GM18502 (cell line): Measurements from ENCODE around the gene HSPA5.
"Not testable (repeated sequence)": the region's sequence is repeated elsewhere in the genome, so short reads cannot be mapped to it uniquely, and the experiment has no call there.

ENCODE experiments used
- ATAC-seq: cut with Tn5 transposase; IDR thresholded peaks from one replicate; pipeline ENCODE4 v1.9.1; 2021; ENCODE audit warnings: mild to moderate bottlenecking; ENCODE audit not compliant: unreplicated experiment, poor library complexity

The HSPA5 gene

DNA sequence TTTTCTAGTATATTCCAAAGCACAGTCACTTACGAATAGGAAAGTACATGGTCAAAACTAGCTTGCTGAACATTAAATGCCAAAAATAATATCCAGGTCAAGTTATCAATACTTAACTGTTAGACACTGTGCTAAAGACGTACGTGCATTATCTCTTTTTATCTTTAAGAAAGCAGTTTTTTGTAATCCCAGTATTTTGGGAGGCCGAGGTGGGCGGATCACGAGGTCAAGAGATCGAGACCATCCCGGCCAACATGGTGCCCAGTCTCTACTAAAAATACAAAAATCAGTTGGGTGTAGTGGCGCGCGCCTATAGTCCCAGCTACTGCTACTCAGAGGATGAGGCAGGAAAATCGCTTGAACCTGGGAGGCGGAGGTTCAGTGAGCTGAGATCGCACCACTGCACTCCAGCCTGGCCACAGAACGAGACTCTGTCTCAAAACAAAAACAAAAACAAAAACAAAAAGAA, 2.7 kb upstream of the HSPA5 start:
- no peak for ATAC-seq

DNA sequence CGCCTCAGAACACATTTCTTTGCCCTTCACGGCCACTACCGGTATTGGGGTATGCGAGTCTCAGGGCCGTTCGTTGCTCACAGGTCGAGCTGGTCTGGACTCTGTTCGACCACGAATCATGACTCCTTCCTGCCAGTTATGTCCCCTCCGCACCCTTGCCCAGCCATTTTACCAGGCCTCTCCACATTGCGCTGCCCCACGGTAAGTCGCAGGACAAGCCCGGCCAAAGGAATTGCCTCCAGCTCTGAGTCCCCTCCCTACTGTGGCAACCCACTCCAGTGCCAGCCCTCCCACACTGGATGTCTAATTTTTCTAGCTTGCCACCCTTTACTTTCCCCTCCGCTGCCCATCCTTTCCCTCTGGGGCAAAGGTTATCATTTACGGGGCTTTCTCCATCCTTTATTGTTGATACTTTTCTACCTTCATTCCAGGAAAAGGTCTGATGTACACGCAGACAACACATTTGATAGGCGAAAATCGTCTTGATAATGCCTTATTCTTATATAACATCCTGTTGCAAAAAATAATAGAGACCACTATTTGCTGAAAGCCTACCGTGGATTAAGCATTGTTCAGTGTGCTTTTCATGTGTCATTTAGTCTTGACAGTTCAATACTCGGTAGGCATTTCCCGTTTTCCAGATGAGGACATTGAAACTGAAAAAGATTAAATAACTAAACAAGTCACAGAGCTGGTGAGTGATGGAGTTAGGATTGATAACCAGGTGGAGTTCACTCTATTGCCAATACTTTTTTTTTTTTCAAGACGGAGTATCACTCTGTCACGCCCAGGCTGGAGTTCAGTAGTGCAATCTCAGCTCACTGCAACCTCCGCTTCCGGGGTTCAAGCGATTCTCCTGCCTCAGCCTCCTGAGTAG, 958 bp upstream of the HSPA5 start:
- ATAC-seq, result peak; percentile 13

DNA sequence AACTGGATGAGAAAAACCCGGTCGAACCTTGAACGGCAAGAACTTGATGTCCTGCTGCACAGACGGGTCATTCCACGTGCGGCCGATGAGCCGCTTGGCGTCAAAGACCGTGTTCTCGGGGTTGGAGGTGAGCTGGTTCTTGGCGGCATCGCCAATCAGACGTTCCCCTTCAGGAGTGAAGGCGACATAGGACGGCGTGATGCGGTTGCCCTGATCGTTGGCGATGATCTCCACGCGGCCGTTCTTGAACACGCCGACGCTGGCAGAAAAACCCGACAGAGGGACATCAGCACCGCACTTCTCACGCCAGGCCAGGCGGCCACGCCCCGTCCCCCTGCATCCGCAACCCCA, 519 bp downstream of the HSPA5 start:
- ATAC-seq, result peak; percentile 0

- ATAC-seq, result no peak
These were observed 1.2 kb downstream of the HSPA5 start for GRCh38 chr9:125239631-125240597.

DNA sequence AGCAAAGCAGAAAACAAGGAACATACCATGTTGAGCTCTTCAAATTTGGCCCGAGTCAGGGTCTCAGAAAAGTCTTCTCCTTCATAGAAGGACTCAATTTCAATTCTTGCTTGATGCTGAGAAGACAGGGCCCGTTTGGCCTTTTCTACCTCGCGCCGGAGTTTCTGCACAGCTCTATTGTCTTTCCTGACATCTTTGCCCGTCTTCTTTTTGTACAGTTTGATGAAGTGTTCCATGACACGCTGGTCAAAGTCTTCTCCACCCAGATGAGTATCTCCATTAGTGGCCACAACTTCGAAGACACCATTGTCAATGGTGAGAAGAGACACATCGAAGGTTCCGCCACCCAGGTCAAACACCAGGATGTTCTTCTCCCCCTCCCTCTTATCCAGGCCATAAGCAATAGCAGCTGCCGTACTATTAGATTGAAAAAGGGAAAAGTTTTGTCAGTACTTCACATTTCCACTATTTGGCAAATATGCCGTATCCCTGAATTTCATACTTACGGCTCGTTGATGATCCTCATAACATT, 2.2 kb downstream of the HSPA5 start:
- no peak for ATAC-seq

GRCh38 chr9:125238127-125238914, 2.8 kb downstream of the HSPA5 start:
- no peak for ATAC-seq

DNA sequence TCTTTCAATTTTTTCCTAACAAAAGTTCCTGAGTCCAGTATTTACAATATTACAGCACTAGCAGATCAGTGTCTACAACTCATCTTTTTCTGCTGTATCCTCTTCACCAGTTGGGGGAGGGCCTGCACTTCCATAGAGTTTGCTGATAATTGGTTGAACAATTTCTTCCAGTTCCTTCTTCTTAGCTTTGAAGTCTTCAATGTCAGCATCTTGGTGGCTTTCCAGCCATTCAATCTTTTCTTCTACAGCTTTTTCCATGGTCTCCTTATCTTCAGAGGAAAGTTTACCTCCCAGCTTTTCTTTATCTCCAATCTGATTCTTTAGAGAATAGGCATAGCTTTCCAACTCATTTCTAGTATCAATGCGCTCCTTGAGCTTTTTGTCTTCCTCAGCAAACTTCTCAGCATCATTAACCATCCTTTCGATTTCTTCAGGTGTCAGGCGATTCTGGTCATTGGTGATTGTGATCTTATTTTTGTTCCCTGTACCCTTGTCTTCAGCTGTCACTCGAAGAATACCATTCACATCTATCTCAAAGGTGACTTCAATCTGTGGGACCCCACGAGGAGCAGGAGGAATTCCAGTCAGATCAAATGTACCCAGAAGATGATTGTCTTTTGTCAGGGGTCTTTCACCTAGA, 4.5 kb downstream of the HSPA5 start:
- ATAC-seq, result not testable (repeated sequence)

GRCh38 chr9:125235804-125236519, 5.2 kb downstream of the HSPA5 start:
- no peak for ATAC-seq

- not testable (repeated sequence) for ATAC-seq
These were observed 7.0 kb downstream of the HSPA5 start for GRCh38 chr9:125234099-125234498.

GRCh38 chr9:125233678-125234077, 7.5 kb downstream of the HSPA5 start:
- ATAC-seq, result no peak

GRCh38 chr9:125227761-125228160, 13.4 kb downstream of the HSPA5 start:
- no peak for ATAC-seq

- ATAC-seq, result not testable (repeated sequence)
These were observed 16.3 kb downstream of the HSPA5 start for GRCh38 chr9:125224858-125225257.

GRCh38 chr9:125218621-125219020, 22.5 kb downstream of the HSPA5 start:
- ATAC-seq, result no peak

DNA sequence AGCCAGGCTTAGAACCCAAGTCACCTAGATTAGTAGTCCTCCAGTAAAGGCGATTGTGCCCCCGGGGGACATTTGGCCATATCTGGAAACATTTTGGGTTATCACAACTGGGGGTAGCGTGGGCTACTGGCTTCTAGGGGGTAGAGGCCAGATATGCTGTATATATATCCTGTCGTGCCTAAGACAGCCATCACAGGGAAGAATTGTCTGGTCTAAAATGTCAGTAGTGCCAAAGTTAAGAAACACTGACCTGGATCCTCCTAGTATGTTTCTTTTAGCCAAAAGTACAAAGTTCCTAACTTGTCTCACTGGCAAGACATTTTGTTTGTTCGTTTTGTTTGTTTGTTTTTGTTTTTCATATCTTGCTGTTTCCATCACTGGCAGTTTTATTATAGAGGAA, 27.0 kb downstream of the HSPA5 start:
- no peak for ATAC-seq

- no peak for ATAC-seq
These were observed 36.7 kb downstream of the HSPA5 start for GRCh38 chr9:125204477-125204876.

GRCh38 chr9:125202846-125203618, 38.1 kb downstream of the HSPA5 start:
- no peak for ATAC-seq

GRCh38 chr9:125200216-125201047, 40.7 kb downstream of the HSPA5 start, which contains the start of gene RABEPK:
Gene RABEPK, plus strand, starts transcription at chr9:125200542. Its CDS starts 2,472 bp downstream, at chr9:125203014.
- ATAC-seq, result peak; percentile 99
